Liver (tissue), 3 donors: ENCODE measurements around the gene CLEC1A.

Source experiments
- JUND ChIP-seq, 2 donors: IDR thresholded peaks; 2 replicates each; pipeline ENCODE4 v1.6.1; 2016; ENCODE audit warnings: antibody characterized with exemption in 2 of 2
- MAX ChIP-seq: IDR thresholded peaks from 2 replicates; pipeline ENCODE4 v1.6.1; 2016; ENCODE audit warnings: antibody characterized with exemption
- RAD21 ChIP-seq, 2 donors: IDR thresholded peaks; 2 replicates each; pipeline ENCODE4 v1.6.1; 2016; ENCODE audit warnings: antibody characterized with exemption in 2 of 2, mild to moderate bottlenecking in 2 of 2
- REST ChIP-seq: IDR thresholded peaks from 2 replicates; pipeline ENCODE4 v1.6.1; 2016; ENCODE audit warnings: antibody characterized with exemption, mild to moderate bottlenecking
- YY1 ChIP-seq: IDR thresholded peaks from 2 replicates; pipeline ENCODE4 v1.6.1; 2016; ENCODE audit warnings: antibody characterized with exemption, mild to moderate bottlenecking
- ZBTB33 ChIP-seq: IDR thresholded peaks from 2 replicates; pipeline ENCODE4 v1.6.1; 2016; ENCODE audit warnings: antibody characterized with exemption
- TF ChIP-seq, protein P1 (sequence below): fragments of 150-350 bp; IDR thresholded peaks from 2 replicates; pipeline ENCODE4 v1.5.1; 2017; ENCODE audit warnings: improper control_type of control experiment, low read depth, low read length; ENCODE audit not compliant: missing input control
- donor health status: healthy.
- donor health status: healthy.

DNA sequence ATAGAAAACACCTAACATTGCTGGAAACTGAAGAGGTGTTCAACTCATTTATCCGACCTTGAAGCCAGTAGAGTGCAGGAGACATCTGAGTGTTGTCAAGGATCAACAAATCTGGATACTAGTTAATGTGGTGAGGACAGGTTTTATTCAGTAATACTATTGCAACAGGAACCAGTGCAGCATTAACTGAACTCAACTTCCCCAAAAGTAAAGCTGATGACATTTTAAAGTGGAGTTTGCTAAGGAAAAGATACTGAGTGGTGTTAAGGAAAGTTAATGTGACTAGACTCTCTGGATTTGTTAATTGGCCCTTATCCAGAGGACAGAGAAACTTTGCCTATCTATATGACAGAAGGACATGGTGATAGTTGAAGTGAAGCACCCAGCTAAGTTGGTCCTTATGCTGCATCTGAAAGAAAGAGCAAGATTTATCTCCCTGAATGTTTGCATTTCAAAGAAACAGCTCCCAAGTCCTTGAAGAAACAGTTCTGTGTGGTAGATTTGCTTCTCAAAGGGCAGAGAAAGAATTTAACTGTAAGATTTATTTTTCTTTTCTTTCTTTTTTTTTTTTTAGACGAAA, 32.4 kb upstream of the CLEC1A start:
- TF ChIP-seq JUND (IDR thresholded peaks at IDR 0.05): no peak
- no peak for TF ChIP-seq REST
- TF ChIP-seq, protein P1, sequence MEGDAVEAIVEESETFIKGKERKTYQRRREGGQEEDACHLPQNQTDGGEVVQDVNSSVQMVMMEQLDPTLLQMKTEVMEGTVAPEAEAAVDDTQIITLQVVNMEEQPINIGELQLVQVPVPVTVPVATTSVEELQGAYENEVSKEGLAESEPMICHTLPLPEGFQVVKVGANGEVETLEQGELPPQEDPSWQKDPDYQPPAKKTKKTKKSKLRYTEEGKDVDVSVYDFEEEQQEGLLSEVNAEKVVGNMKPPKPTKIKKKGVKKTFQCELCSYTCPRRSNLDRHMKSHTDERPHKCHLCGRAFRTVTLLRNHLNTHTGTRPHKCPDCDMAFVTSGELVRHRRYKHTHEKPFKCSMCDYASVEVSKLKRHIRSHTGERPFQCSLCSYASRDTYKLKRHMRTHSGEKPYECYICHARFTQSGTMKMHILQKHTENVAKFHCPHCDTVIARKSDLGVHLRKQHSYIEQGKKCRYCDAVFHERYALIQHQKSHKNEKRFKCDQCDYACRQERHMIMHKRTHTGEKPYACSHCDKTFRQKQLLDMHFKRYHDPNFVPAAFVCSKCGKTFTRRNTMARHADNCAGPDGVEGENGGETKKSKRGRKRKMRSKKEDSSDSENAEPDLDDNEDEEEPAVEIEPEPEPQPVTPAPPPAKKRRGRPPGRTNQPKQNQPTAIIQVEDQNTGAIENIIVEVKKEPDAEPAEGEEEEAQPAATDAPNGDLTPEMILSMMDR: no peak
- TF ChIP-seq MAX: no peak
- no peak for TF ChIP-seq YY1
- TF ChIP-seq ZBTB33: no peak
- TF ChIP-seq RAD21 (IDR thresholded peaks at IDR 0.05): no peak
